Stimulated activated CD4-positive, alpha-beta T cell treated with anti-CD3 and anti-CD28 coated beads, Interleukin-4, amount 100 ng/mL, for 24 hours (primary cell): ENCODE measurements around the gene SCIN.

ENCODE experiments used
- DNase-seq: peaks from one replicate; pipeline ENCODE4 v3.0.0-alpha.2; 2020

The SCIN gene

DNA sequence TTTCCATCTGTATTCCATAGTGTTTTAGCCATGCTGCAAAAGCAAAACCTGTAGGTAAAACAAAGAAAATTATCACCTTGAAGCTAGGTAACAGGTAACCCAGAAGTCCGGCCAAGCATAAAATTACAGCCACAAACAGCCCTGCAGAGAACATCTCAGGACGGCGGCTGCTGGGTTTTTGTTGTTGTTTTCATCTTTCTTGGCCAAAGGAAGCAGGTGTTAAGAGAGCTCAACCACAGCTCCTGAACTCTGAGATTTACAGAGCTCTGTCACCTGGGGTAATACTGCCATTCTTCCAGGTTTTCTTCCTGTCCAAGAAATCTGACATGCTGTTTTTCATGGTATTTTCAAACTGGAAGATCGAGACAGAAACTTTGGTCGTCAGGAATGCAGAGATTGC lies 847 bp upstream of the SCIN start:
- no peak for DNase-seq

DNA sequence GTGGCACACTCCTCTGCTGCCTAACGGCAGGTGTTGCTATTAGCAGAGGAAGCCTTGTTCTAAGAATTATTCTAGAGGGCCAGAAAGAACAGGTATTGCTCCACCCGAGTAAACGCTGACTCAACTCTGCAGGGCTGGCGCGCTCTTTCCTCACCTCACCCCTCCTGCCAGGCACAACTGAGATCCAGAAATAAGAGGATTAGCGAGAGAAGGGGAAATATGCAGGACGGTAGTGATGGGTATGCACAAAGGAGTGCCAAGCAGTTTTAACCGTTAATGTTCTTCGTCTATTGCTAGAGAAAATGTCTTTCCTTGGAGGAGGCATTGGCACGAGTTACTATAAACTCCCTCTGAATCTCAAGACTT lies 369 bp upstream of the SCIN start:
- no peak for DNase-seq

DNA sequence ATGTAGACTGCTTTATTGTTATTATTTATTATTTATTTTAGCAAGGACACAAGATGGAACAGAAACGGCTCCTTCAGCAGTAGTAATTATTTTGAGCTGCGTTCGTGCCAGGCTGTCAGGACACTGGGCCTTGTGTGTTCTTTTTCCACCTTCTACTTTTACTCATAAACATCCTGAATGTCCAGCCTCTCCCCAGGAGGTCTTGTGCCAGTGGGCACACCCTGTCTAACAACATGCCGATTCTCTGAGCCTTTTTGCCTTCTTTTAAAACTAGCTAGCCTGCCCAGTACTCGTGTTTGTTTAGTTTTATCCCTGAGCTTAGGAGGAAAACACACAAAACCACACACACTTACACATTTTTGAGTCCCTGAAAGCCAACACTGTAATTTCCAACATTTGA lies 1.2 kb downstream of the SCIN start:
- DNase-seq, result no peak

DNA sequence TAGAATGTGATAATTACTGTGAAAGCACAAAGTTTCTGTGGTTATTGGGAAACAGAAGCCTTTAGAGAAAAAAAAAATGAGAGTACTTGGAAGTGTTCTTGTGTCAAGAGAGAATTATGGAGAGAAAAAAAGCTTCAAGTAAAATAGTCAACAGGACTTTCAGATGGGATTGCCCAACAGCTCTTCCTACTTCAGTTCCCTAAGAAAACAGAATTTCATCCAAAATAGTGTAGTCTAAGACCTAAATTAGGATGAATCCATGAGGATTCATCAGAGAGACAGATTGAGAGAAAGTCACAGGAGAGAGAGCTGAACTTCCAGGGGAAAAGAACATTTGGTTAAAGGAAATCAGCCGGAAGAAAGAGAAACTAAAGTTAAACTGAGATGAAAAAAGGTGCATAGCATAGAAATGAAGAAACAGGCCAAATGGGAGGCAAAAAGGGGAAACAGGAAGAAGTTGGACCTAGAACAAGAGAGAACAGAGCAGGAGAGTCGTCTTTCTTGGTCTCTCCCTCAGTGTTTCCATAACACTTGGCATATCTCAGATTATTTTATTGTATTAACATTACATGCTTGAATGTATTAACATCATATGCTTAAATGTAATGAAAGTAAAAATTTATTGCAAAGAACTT lies 2.5 kb downstream of the SCIN start:
- no peak for DNase-seq

DNA sequence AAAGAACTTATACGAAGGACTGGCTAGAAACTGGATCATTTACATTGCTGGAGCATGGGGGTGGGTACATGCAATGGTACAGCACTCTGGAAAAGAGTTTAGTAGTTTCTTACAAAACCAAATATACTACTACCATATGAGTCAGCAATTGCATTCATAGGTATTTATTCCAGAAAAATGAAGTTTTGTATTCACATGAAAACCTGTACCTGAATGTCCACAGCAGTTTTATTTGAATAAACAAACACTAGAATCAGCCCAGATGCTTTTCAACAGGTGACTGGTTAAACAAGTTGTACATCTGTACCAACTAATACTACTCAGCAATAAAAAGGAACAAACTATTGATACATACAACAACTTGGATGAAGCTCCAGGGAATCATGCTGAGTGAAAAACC lies 3.4 kb downstream of the SCIN start:
- no peak for DNase-seq

DNA sequence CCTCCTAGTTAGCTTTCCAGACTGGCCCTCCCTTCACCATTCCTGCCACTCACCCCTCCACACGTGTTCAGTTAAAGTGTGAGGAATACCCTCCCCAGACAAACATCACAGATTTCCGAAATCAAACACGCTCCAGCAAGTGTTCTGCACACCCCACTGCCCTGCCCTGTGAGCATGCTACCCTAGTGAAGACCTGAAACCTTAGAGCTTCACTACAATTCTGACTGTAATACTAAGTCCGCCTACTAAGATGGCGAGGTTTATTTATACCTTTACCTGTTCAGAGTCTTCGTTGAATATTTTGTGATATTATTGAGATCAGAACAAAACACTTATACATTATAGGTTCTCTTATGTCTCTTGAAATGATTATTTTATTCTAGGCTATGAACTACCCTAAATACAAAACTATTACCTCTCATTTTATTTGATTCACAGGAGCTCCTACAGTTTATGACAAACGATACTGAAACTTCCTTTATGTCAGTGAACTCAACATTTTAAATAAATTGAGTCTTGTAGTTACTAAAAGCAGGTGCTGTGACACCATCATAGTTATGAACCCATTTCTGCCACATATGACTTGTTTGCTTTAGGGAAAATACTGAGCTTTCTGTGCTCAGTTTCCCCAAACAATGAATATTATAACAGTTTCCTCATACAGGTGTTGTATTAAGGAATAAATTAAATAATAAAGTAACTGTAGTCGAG lies 8.6 kb downstream of the SCIN start:
- DNase-seq, result no peak

DNA sequence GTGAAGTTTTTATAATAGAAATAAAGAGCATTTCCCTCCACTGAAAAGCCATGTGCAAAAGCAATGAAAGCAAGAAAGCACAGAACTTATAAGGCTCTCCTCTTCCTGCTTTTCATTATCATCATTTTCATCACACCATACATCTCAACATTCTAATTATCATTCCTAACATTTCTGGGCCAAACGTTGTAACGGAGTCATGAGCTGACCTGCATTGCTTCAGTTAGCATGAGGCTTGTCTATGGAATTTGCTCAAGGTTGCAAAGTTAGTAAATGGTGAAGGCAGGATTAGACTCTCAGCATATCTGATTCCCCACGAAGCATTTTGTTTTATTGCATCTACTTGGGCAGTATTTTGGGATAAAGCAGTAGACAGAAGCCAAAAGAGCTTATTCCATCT lies 11.4 kb downstream of the SCIN start:
- DNase-seq, result no peak

DNA sequence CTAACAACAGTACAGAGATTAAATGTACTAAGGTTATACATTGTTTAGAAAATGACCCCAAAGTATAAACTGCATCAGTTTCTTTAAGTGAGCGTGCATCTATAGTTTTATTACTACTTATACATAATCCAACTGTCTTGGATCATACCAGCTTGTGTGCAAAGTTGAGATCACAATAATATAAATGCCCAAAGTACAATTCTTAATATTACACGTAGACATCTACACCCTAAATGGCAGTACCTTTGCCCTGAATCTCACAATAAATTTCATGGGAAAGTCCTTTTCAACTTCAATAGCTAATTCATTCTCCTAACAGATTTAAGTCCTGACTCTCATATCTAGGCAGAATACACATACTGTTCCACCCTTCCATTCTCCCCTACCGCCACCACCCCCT lies 11.8 kb downstream of the SCIN start:
- no peak for DNase-seq

DNA sequence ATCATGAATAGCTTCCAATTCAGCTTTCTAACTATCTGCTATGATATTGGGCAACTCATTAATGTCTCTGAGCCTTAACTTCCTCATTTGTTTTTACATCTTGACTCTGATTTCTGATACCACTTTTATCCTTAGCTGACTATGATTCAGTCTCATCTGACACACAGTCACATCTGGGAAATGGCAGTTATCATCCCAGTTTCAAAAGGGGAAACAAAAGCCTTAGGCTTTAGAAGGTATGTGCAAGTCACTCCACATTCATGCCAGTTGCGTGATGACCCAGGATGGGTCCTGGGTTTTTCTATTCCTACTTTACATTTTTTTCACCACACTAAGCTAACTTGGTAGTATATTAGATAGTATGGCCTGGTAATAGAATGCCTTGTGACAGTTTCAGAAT lies 12.7 kb downstream of the SCIN start:
- DNase-seq, result no peak

DNA sequence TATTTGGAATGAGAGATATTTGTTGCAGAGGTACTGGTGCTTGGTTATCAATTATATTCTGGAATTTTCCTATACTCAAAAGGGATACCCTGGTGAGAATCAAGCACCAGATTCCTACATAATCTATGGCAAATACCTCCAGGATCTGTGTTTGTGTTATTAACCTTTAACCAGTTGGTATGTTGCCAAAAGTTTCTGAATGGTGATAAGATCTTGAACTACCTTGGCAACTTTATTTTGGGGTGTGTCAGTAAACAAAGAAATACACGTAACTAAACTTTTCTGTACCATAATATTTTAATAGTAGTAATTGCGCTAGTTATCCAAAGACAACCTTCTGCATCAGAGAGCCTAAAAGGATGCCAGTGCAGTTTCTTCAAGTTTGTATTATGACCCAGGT lies 13.4 kb downstream of the SCIN start:
- no peak for DNase-seq

DNA sequence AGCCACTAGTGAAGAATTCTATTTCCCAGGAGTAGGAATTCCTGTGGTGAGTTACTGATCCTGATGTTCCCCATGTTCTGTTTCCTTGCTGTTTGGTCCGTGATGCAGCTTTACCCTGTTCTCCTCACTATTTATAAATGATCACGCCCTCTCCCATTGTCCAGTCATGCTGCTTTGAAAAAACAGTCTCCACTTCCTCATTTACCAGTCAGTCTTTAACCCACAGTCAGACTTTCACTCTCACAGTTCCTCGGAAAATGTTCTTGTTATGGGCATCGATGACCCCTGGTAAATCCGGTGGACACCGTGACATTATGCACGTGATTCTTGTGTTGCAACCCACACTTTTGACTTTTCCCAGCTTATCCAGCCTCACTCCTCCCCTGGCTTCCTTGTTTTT lies 14.4 kb downstream of the SCIN start:
- DNase-seq, result no peak

DNA sequence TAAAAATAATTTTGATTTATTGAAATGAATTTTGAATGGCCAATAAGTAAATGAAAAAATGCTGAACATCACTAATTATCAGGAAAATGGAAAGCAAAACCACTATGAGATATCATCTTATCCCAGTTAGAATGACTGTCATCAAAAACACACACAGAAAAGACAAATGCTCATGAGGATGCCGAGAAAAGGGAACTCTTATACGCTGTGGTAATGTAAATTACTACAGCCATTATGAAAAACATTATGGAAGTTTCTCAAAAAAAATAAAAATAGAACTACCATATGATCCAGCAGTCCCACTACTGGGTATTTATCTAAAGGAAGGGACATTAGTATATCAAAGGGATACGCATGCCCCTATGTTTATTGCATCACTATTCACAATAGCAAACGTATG lies 15.8 kb downstream of the SCIN start:
- DNase-seq, result no peak

DNA sequence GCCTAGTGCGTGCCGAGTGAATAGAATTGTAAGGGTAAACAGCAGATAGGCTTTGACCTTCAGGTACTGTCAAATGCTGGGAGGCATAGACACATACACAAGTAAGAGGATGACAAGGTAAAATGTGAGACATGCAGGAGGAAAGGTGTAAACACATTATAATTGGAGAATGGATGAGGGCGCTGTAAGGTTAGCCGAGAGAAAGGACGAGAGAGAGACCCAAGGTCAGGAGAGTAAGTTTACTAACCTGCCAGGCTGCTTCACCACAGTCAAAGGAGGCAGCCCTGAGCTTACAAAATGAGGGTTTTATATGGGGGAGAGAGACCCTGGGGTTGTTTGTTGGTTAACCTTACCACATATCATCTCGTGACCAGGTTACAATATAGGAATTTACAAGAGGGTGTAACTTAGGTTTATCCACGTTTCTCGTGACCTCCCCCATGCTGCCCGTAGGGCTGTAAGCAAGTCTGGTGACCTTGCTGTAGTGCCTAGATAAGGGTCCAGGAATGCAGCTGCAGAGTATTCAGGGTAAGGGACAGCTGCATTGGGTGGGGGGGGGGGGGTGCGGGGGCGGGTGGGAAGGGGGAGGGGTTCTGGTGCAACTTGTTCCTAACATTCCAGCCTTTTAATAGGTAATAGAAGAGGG lies 17.9 kb downstream of the SCIN start:
- no peak for DNase-seq

DNA sequence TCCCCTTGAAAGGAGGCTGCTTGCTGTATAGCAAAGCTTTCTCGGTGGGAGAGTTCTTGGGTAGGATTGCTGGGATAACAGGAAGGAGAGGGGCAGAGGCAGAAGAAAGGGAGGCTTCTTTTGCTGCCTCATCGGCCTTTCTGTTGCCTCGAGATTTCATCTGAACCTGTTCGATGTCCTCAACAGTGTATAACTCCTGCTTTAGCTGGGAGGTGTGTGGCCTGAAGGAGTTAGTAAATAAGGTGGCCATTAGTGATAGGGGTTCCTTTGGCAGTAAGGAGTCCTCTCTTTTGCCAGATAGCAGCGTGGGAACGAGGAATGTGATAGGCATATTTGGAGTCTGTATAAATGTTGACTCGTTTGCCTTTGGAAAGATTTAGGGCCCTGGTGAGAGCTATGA lies 20.0 kb downstream of the SCIN start:
- DNase-seq, result no peak

DNA sequence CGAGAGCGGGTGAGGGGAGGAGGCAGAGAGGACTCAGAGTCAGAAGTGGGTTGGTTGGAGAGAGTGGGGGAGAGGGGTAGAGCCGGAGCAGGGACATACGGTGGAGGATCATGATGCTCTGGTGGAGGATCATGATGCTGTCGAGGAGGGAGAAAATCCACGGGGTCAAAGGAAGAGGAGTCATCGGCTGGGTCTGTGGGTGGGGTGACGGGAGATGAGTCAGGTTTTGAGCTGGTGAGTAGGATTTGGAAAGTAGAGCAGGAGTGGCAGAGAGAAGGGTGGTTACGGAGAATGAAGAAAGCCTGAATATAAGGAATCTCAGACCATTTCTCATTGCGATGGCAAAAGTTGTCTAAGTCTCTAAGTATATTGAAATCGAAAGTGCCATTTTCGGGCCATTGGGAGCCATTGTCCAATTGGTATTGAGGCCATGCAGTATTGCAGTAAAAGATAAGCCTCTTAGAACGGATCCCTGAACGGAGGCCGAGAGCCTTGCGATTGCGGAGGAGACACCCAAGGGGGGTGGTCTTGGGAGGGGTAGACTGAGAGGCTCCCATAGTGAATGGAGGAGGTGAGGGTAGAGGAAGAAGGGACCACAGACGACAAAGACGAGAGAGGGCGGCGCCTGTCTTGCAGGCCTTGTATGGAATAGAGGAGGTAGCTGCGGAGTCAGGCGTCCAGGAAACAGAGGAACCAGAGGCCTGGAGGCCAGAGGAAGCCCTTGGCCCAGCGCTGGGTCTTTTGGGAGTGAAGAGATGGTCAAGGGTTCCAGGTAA lies 23.8 kb downstream of the SCIN start:
- no peak for DNase-seq

DNA sequence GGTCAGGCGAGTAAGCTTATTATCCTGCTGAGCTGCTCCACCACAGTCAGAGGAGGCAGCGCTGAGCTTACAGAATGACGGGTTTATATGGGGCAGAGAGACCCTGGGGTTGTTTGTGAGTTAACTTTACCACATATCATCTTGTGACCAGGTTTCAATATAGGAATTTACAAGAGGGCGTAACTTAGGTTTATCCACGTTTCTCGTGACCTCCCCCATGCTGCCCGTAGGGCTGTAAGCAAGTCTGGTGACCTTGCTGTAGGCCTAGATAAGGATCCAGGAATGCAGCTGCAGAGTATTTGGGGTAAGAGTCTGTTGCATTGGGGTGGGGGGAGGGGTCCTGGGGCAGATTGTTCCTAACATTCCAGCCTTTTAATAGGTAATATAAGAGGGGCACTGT lies 24.6 kb downstream of the SCIN start:
- no peak for DNase-seq

DNA sequence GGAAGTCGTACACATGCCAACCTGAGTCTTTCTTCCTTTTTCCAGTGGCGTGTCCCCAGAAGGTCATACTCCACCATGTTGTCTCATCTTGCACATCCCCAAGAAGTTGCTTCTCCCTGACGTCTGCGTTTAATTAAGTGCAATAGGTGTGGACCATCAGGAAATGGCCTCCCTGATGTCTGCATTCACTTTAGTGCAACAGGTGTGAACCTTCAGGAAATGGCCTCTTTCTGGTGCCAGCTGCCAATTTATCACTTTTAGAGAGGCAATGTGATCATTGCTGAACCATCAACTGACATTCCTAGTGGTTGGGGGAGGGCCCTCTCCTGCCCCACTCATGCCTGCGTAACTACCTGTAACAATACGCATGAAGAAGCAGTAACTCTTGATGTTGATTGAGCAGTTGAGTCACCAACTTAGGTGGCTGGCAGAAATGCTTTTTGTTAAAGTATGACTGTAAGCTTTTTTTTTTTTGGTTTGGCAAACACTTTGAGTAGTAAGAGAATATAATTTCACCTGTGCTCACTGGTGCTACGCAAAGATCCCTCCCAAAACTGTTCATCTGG lies 25.8 kb downstream of the SCIN start:
- DNase-seq, result no peak

DNA sequence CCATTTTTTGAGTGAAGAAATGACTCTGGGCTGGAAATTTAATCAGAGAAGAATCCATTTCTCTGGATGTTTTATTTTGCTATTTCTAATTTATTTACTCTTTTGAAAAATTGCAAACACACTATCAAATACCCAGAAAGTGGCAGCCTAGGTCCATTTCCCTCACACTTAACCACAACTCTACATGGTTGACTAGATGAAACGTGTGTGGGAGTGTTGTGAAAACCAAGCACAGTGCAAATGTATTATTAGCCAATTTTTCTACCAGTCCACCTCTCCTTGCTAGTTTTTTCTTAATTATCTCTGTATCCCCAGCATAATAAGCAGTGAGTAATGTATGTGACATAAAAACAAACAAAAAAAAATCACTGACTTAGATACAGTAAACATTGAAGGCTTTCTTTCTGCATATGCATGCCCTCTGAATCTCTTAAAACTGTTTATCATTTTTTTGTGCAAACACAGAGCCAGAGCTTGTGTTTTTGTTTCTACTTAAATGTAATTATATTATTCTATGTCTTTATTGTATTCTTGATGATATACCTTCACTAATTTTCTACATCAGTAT lies 30.9 kb downstream of the SCIN start:
- no peak for DNase-seq

DNA sequence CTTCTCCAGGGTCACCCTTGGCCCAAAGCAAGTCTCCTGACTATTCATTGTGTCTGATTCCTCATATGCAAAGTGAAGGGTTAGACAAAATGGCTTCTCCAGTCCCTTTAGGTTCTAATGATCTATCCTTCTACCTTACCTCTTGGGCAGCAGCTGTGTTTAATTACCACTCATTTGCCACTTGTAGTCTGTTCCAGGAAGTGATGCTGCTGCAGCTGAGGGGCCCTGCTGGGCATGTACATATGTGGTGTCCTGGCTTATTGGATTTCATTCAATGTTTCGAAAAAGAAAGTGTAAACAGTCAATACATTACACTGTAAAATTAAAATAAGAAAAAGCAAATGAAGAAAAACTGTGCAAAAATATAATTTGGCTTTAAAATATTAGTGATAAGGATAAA lies 36.6 kb downstream of the SCIN start:
- DNase-seq, result no peak

DNA sequence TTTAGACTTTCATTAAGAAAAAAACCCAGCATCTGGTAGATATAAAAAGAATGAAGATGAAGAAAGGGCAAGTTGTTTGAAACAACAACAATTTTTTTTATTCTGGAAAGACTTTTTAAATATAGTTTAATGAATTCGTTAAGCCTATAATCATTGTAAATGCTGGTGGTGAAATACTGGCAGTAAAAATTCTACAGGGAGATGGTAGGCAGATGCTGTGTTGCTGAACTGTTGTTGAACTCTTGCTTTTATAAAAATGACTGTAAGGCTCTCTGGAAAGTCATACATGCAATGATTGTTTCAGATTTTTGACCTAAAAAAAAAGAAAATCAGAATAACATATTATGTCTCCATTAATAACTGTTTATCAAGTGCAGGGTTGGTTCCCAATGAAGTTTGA lies 39.0 kb downstream of the SCIN start:
- no peak for DNase-seq

DNA sequence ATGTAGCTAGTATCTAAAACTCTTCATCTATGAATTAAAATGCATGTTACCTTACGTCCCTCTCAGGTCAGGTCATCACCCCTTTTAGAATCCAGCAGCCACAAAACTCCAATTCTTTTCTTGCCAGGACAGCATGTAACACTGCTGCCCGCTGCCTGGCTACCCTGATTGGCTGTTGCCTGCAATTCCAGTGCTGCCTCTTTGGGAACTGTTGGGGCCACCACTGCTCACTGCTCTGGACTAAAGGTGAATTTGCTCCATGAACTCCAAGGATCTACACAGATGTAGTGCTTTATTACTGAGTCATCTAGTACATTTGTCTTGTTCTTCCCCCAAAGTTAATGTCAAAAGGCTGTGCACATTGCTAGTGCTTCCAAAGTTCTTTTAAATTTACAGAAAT lies 40.4 kb downstream of the SCIN start:
- DNase-seq, result no peak

DNA sequence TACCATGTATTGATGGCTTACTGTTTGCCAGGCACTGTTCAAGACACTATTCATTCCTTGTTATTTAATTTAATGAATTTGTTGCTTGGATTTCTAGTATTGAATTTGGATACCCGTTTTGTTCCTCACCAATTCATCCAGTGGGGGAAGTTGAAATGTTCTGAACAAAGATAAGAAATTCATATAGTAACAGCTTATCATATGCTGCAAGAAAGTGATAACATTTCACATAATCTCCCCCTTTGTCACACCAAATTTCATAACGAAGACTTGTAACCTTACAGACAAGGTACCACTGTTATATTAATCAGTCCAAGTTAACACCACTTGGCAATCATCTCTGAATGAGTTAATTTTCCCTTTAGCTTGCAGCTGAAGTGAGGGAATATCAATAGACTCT lies 42.1 kb downstream of the SCIN start:
- no peak for DNase-seq

DNA sequence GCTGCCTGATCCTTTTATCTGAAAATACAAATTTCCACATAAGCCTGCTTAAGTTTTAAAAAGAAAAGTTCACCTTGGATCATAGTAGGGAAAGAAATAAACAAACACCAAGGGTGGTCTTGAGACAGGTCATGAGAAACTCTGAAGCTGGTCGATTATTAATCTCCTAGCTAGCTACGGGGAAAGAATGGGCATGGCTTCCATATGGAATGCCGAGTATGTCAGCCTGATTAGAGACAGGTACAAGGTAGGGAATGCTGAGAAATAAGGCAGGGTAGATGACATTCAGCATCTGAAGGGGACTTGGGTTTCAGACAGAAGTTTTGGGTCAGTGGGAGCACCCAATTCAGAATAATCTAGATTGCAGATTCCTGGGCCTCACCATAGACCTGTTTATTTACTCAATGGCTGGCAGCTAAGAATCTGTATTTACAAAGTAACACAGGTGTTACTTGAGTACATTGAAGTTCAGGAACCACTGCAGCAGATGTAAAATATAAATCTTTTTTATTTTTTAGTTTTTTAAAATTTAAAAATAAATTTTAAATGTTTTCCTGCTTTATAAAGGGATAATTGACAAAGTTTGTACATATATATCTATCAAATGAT lies 49.0 kb downstream of the SCIN start:
- no peak for DNase-seq
